NAMALWA (cell line): ENCODE data around the gene METTL3.
A peak's percentile ranks its signal among the peaks of the same experiment; 100 is the strongest.

Experiments used
- DNase-seq: peaks from one replicate; pipeline ENCODE4 v3.0.0-alpha.2; 2015; ENCODE audit warnings: low spot score

The METTL3 gene

DNA sequence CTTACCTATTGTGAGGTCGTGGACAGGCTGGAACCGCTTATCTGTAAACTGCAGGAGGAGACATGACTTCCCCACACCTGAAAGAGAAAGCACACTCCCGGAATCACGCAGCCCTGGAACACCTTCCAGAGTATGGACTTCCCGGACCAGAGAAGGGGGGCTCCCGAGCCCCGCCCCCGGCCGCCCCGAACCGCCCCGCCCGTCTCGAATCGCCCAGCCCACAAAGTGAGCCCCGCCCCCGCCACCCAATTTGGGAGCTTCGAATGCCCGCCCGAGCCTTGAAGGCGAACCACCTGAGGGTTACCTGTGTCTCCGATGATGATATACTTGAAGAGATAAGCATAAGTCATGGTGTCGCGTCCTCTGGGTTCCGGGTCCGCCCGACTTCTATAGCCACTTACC lies 34.6 kb downstream of the METTL3 start:
- DNase-seq: no peak

DNA sequence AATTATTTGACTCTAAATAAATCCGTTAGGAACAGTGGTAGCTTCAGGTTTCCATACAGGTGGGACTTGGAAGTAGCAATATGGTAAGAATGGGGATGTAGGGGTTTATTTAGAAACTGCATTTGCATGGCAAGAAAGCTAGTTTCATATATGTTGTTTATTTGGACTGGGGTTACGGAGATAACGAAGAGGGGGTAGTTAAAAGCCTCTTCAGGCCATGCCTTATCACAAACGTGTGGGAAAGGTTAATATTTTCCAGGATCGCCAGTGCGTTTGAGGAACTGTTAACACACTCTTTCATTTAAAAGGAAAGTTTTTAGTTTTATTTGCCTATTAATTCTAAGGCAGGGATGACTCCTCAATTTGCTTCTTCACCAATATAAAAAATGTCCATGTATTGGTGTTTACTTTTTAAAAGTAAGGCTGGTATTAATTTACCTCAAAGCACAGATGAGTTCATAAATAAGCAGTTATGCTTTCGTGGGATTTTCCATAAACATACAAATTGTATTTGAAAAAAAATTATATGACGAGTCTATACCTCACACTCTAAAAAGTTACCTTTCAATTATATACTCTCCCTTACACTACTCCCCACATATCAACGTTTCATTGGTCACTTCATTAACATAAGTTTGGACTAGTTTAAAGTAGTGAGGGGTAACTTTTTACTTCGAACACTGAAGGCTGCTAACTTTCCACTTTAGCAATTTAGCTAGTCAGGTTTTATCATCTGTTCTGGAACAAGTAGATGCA lies 35.2 kb downstream of the METTL3 start:
- no peak for DNase-seq

DNA sequence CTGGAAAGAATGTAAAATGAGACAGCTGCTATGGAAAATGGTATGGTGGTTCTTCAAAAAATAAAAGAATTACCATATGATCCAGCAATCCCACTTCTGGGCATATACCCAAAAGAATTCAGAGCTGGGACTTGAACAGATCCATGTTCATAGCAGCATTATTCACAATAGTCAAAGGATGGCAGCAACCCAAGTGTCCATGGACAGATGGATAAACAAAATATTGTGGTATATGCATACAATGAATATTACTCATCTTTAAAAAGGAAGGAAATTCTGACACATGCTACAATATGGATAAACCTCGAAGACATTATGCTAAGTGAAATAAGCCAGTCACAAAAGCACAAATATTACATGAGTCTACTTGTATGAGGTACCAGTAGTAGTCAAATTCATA lies 43.5 kb downstream of the METTL3 start:
- no peak for DNase-seq

DNA sequence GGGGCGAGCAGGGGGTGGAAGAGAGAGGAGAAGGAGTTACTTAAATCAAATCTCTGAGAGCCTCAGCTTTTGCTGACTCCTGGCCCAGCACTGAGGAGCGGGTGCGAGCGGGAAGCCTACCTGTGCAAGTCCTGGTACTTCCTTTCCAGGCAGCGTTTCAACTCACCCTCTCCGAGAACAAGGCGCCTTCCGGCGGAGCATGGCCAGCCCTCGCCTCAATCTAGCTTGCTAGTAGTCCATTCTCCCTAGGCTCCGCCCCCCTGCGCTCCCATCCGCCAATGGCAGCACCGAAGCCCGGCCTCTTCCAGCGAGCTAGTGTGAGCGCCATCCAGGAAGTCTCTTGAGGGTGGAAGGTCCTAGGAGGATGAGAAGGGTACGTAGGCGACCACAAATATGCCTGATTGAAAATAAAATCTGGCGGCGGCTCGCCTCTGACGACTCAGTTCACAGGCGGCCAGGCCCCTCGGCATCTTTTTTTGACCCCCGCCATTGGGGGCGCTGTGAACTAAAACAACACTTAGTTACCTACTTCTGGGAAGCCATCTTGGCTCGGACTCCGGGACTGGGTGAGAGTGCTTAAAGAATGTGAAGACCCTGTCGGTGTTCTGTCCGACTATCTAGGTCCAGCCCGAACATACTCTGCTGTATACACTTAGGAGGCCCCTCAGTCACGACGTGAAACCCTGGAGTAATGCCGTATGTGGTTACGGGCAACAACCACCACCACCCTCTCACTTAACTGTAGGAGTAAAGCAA lies 55.0 kb downstream of the METTL3 start, which contains the start of gene CHD8:
Gene CHD8, minus strand, starts transcription at position 212 of the 756 bp plus-strand sequence. CDS start 24,480 bp downstream, outside the sequence.
- DNase-seq: peak; percentile 100

DNA sequence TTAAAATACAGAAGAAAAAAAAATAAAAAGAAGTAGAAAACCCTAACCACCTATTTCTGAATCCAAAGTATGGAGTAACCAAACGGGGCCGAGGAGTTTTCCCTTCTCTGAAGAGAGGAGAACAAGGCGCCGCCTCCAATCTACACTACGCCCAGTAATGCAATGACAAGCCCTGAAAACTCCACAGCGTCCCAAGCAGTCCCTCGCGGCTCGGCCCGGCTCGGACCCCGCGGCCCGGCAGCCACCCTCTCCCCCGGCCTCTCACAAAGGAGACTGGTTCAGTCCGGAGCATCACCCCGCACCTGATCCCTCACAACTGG lies 55.6 kb downstream of the METTL3 start:
- no peak for DNase-seq

DNA sequence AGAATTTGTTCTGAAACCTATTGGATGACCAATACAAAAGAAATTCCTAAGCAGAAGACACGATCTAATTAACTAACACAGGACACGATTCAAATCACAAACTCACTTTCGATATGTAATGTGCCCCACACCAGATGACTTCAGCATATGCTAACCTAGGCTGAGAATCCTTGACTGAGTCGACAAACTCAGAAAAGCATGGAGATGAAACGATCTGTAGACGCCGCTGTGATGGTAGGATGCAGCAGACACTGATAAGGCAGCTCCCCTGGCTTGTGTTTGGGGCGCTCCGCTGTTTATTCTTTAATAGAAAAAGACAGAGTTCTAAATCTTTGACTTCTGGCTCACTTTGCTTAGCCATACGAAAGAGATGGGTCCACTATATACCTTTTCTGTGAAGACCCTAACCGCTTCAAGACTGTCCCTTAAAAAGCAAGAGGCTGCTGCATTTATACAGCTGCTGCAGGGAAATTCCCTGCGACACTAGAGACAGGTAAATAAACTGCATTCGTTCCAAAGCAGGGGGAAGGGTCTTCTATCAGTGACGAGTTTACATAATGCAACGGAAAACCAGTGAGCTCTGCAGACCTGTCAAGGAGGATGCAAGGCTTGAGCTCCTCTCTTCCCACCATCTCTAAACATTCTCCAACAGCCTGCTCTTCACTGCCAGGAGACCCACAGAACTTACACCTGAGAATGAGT lies 56.1 kb downstream of the METTL3 start:
- peak; percentile 24 for DNase-seq

DNA sequence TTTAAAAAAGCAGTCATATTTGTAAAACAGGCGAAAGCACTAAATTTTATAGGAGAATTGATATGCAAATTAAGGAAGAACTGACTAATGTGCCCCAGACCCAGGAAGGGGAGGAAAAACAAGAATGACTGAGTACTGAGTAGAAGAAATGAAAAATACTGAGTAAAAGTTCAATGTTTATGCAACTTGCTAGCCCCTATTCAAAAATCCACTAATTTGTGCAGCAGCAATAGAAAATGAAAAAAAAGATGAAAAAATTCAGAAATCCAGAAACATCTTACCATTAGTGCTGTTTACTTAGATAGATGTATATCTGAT lies 61.3 kb downstream of the METTL3 start:
- DNase-seq: no peak
